Dermis blood vessel endothelial cell (primary cell): Measurements from ENCODE around the gene KCNMB4. TPM values are rescaled to one million over a fixed set of nuclear protein-coding genes. Genes with fewer than 3 reads are reported as not detected.
"Not testable (repeated sequence)": the region's sequence is repeated elsewhere in the genome, so short reads cannot be mapped to it uniquely, and the experiment has no call there.

ENCODE experiments used
- DNase-seq: peaks from one replicate; pipeline ENCODE4 v3.0.0; 2010
- total RNA-seq: library from RNA; depleted of rRNA; stranded (reverse); fragments of >200 nt; gene quantifications from 2 replicates; pipeline ENCODE4 v1.2.3, GENCODE V29; 2014

Gene KCNMB4
- total RNA-seq, 1 donor from 2014 or later: 0.34 TPM

DNA sequence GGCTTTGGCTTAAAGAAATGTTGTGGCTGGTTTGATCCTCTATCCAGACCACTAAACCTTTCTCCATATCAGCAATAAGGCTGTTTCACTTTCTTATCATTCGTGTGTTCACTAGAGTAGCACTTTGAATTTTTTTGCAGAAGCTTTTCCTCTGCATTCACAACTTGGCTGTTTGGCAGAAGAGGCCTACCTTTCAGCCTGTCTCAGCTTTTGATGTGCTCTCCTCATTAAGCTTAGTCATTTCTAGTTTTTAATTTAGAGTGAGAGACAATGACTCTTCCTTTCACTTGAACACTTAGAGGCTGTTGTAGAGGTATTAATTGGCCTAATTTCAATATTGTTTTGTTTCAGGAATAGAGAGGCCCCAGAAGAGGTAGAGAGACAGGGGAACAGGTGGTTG lies 13.8 kb downstream of the KCNMB4 start:
- no peak for DNase-seq

DNA sequence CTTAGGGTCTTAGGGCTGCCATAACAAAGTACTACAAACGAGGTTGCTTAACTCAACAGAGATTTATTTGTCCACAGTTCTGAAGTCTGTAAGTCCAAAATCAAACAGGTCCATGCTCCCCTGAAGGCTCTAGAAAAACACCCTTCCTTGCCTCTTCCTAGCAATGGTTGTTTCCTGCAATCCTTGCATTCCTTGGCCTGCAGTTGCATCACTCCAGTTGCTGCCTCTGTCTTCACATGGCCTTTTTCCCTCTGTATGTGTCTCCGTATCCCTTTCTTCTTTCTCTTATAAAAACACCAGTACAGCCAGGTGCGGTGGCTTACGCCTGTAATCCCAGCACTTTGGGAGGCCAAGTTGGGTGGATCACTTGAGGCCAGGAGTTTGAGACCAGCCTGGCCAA lies 17.4 kb downstream of the KCNMB4 start:
- DNase-seq: no peak

DNA sequence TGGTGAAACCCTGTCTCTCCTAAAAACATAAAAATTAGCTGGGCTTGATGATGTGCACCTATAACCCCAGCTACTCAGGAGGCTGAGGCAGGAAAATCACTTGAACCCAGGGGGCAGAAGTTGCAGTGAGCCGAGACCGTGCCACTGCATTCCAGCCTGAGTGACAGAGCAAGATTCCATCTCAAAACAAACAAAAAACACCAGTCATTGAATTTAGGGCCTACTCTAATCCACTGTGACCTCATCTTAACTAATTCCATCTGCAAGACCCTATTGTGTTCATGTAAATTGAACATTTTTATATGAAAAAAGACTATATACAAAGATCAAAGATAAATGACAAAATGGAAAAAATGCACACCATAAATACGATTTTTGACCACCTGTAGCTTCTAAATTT lies 17.8 kb downstream of the KCNMB4 start:
- no peak for DNase-seq

DNA sequence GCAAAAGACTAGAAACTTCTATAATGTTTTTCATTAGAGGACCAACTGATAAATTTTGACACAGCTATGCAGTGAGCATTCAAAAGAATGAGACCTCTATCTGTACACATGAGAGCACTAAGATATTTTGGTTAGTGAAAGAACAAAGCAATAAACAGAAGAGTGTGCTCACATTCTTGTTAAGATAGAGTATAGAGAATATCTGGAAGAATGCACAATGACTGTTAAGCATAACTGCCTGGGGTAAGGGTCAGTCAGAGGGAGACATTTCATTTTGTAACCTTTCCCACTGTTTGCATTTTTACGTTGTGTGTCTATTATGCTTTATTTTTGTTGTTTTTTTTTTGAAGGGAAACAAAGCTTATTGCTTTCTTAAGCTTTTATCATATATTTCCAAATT lies 20.7 kb downstream of the KCNMB4 start:
- no peak for DNase-seq

DNA sequence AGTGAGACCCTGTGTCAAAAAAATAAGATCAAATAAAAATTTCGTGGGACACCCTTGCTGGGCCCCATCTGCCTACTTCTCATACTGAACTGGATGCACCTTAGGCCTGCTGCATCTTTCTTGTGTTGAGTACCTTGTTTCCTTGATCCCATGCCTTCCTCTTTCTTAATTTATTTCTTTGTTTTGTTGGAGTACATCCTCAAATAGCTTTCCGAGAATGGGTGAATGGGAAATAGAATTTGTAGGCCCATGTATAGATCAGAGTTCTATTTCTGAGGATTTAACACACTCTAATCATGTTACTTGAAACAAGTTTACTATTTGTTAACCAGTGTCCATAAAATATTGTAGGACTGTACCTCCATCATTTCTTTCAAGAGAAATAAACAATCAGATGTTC lies 23.6 kb downstream of the KCNMB4 start:
- DNase-seq: no peak

DNA sequence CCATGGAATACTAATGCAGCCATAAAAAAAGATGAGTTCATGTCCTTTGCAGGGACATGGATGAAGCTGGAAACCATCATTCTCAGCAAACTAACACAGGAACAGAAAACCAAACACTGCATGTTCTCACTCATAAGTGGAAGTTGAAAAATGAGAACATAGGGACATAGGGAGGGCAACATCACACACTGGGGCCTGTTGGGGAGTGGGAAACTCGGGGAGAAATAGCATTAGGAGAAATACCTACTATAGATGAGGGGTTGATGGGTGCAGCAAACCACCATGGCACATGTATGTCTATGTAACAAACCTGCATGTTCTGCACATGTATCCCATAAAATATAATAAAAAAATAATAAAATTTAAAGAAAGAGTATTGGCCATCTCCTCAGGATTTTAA lies 26.5 kb downstream of the KCNMB4 start:
- DNase-seq: not testable (repeated sequence)

DNA sequence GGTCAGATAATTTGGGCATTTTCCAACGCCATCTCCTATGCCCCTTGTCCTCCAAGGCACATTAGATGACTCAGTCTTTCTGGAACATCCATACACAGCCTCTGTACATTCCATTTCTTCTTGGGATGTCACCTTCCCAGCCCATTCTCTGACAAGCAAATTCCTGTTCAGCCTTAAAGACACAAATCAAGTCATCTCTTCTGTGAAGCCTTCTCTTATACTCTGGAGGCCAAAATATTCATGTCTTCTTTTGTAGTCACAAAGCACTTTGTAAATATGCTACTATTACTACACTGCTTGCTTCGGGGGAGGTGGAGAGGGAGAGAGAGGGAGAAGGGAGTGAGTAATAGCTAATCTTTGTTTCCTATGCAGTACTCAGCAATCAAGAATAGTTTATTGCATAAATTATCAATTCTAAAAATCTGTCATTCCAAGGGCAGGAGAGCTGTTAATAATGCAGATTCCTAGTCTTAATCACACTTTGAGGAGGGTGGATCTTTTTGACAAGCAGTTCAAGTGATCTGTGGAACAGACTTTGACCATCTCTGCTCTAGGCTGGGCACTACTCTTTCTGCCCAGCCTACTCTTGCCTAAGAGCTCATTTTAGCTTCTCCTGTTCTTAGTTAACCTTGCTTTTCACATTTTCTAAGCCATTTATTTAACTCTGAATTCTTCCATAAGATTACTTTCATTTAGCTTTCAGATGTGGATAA lies 27.9 kb downstream of the KCNMB4 start:
- DNase-seq: no peak

DNA sequence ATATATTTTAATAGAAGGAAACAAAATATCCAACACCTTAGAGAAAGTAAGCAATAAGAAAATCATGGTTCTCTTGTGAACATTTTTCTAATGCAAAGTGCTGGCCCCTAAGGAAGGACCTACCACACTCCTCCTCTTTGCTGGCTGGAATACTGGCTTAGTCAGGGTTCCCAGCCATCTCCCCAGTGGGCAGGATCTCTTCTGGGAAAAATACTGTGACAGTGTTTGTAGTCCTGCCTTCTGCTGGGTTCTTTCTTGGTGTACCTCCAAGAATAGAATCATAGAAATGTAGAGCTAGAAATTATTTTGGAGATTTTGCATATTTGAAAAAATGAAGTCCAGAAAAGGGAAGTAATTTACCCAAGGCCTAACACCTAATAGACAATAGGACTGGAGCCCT lies 31.9 kb downstream of the KCNMB4 start:
- DNase-seq: no peak

DNA sequence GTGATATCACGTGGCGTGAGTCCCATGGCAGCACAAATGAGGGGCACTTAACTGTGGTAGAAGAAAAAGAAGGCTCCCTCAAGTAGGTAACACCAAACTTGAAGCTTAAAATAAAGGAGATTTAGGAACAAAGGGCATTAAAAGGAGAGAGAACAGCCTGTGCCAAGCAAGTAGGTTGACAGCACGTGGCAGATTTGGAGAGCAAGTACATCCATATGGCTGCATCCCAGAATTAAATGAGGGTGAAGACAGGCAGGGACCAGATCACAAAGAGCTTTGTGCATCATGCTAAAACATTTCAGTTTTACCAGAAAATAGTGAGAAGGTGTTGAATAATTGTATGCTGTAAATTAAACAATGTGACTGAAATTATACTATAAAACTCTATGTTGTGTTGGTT lies 32.8 kb downstream of the KCNMB4 start:
- no peak for DNase-seq

DNA sequence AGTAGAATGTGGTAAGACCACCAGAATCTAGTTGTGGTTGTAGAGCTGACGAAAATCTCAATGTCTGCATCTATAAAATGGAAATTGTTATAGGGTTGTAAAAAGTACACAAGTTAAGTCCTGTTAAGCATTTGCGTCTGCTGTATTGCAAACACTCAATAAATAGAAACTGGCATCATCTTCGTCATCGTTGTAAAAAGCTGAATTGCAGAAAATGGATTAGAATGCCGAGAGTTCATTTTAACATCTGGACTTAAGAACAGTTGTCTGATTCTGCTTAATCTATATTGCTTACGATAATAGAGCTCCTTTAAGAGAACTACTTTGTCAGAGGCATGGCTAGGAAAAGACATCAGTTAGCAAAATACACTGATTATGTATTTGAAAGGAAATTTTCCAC lies 33.2 kb downstream of the KCNMB4 start:
- no peak for DNase-seq

DNA sequence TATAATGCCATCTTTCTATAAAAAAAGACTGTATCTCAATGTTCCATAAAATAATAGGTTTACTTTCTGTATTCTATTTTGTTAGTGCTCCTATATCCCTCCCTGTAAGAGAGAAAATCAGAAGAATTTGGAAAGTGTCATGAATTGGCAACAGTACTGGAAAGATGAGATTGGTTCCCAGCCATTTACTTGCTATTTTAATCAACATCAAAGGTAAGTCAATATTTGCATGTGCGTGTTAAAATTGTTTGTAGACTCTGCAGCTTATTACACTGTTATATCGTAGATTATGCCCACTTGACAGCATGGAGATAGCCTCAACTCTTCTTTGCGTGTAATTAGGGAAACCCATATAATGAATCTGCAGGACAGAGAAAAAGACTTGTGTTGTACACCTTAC lies 34.0 kb downstream of the KCNMB4 start:
- DNase-seq: no peak

DNA sequence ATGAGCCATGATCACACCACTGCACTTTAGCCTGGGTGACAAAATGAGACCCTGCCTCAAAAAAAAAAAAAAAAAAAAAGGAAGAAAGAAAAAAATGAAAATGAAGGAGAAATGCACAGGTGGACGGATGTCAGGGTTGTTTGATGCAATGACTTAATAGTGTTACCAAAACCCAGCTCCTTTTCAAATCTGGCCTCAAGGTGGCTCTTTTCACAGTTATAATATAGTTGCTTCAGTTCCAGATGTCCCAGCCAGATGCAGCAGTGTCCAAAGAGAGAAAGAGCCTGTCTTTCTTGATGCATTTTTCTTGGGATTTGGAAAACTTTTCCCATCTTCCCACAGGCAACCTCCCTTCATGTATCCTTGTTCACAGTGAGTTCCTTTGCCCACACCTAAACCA lies 36.5 kb downstream of the KCNMB4 start:
- peak; percentile 2 for DNase-seq

DNA sequence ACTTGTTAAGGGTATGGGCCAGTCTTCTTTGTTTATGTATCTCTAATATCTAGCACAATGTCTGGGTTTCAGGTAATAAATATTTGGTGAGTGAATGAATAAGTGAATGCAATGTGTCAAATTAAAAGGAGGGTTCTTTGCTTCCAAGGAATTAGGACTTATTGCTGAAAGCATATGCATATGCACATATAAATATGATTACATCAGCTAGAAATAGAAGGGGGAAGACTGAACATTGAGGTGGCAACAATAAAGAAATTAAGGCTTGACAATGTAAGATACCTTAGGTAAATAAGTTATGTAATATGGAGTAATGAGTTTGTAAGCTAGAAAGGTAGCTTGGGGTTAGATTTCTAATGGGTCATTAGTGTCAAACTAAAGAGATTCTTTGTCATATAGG lies 37.7 kb downstream of the KCNMB4 start:
- no peak for DNase-seq

DNA sequence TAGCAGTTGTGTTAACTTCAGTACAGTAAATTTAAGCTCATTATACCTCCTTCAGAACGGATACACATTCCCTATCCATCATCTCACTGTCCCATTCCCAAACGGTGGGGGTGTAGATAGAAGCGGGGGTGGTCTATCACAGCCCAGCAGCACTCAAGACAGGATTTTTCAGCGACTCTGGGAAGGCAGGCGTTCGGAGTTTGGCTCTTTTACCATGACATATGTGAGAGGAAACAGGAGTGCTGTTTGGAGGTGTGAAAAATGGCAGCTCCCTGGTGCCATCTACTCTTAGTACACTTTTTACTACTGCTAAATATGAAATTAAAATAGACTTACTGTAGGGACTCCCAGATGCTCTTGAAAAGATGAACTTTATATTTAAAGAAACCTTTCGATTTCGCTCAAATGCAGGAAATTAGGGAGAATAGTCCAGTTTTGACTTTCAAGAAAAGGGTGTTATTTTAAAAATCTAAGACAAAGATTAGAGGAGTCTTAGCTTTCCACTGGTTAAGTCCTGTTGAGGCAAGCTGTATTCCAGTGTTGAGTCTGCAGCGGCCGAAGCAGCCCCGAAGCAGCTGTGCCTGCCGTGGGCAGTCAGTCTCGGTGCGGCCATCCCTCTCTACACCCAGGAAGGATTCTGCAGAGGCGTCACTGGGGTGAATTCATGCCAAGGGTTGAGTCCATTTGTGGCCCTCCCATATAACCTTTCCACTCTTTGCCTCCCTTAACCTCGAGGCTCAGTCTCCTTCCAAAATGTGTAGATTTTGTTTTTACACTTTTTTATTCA lies 42.1 kb downstream of the KCNMB4 start:
- DNase-seq: no peak

DNA sequence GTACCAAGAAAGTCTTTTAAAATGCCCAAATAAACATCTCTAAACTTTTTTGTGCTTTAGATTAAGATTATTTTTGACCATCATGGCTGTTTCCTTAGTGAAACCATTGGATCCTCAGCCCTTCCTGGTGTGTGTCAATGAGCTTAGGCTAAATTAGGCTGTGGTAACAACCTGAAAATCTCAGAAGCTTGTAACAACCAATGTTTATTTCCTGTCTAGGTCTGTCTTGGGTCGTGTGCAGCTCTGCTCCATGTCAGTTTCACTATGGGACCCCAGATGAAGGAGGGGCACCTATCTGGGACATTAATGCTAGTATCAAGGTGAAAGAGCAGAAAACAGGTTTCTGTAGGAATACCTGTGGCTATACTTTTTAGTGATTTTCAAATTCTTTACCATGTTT lies 49.9 kb downstream of the KCNMB4 start:
- no peak for DNase-seq

DNA sequence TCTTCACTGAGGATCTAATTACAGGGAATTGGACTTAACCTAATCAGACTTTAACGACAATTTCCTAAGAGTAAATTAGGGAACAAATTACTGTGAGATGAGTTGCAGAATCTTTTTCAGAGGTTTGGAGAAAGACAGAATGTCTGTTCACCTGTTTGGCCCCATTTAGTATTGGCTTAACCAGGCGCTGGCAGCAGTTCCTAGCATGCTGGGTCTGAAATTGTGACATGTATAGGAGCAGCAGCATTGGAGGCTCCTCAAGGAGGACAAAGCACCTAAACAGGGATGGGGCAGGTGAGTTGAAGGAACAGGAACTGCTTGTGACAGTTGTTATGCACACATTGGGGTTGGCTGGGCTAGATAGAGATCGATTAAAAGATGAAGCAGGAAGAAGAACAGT lies 51.0 kb downstream of the KCNMB4 start:
- no peak for DNase-seq

DNA sequence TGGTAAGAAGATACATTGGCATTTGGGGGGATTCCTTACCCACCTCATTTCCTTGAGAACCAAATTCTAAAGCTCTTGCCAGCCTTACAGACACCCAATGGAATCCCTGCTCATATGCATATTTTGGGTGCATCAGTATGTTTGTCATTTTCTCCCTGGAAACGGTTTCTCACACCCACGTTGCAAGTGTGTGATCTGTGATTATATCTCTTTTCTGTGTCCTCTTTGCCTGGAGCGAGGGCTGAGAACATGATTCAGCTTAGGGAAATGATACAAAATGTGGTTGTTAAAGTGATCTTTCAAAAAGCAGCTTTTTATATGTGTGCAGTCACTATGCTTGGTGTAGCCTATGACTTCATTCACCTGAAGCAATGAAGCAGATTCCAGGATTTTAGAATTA lies 52.0 kb downstream of the KCNMB4 start:
- no peak for DNase-seq

DNA sequence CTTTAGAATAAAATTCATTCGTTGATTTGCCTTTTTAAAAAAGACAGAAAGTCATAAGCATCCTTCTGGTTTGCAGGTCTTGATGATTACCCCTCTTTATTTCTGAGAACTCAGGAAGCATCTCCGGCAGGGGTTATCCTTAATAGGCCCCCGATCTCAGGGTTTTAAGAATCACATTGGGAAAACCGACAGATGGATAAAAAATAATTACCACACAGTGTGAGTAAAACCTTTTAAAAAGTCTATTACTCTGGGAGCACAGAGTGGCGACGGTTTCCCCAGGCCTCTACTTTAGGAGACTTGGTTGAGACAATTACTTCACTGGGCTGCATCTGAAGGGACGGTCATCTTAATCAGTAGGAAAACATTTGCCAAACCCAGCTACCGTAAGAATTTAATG lies 56.5 kb downstream of the KCNMB4 start:
- DNase-seq: no peak

DNA sequence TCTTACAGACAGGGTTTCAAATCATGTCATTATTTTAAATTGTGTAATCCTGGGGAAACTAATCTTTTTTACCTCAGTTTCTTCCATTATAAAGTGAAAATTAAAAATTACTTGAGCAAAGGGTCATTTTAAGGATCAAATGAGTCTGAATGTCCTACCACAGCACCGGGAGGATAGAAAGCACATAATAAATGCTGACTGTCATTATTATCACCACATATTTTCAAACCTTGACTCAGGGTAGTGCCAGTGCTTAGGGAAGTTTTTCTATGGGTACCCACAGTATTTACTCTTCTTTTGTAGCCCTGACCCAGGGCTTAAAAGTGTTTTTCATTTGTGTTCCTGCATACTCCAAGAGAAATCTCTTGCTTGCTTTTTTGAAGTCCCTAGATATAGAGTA lies 60.5 kb downstream of the KCNMB4 start:
- DNase-seq: no peak

DNA sequence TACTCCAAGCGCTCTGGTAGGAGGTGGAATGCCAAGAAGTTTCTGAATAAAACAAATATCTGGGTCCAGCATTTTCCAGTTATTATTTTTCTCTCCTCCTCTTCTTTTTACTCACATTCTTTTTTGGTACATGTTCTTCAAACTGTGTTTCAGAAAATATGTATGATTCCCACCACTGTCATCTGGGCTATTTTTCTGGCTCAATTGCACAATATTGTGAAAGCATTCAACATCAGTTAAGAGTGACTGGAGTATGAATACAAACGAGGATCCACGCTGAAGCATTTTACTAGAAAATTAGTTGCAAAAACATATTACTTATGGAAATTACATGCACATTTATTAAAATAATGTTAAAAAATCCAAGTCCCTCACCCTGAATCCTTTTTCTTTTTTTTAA lies 61.5 kb downstream of the KCNMB4 start:
- DNase-seq: no peak

DNA sequence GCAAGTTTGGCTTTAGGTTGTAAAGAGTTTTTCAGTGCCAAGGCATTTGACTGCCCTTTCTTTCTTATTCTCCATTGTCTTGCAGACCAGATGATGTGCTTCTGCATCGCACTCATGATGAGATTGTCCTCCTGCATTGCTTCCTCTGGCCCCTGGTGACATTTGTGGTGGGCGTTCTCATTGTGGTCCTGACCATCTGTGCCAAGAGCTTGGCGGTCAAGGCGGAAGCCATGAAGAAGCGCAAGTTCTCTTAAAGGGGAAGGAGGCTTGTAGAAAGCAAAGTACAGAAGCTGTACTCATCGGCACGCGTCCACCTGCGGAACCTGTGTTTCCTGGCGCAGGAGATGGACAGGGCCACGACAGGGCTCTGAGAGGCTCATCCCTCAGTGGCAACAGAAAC lies 64.3 kb downstream of the KCNMB4 start:
- DNase-seq: no peak

DNA sequence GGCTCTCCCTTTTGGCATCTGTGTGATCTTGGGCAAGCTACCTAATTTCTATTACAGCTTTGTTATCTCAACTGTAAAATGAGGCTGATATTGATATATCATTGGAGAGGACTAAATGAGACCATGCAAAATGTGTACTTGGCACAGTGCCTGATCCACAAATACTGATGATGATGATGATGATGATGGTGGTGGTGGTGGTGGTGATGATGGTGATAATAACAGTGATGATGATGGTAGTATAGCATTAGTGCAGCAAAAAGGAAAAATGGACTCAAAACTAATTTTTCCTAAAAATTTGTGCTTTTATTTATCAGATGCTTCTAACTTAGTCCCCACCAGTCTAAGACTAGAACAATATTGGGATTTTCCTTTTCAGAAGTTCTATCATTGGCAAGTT lies 70.7 kb downstream of the KCNMB4 start:
- no peak for DNase-seq

DNA sequence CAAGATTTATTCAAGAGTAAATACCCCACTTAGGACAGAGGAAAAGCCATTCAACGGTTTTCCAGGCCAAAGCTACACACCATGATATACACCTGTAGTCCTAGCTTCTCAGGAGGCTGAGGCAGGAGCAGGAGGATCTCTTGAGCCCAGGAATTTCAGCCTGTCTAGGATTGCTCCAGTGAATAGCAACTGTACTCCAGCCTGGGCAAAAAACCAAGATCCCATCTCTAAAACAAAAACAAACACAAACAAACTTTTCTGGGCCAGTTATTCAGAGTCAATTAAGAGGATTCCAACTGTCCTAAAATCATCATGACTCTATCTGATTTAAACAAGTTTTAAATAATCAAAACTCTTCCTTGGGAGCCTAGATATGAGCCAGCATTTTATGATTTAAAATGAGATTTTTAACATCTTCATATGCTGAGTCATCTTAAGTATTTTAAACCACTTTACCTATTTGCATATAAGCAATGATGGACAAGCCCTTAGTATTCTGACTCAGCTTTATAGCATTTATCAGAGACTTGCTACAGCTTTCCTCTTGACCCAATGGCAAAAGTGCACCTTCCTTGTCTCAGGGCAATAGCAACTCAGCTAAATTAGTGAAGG lies 77.1 kb downstream of the KCNMB4 start:
- no peak for DNase-seq

DNA sequence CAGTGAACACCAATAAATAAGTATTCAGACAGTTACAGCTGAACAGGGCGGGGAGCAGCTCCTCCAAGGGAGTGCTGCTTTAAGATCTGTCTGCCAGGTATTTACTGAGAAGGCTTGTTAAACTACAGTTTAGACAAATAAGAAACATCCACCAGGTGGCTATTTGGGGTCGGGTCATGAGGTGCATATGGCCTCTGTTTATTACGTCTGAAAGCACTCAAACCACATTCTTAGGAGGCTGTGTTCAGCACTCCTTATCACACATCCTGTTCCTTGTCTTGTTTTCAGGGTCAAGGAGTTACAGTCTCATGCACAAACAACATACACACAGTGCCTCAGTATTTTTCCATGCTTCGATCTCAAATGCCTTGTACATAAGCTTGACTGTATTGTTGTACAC lies 78.8 kb downstream of the KCNMB4 start:
- peak; percentile 7 for DNase-seq
